Right ventricle myocardium inferior (tissue), 1 donor: ENCODE results near the gene KCP. TPM values are rescaled to one million over a fixed set of nuclear protein-coding genes. Genes with fewer than 3 reads are reported as not detected.
A peak's percentile ranks its signal among the peaks of the same experiment; 100 is the strongest.

ENCODE experiments used
- ATAC-seq: fragments of 200-7000 bp; cut with Tn5 transposase; one replicate; pipeline ENCODE4 v1.9.1; 2020; ENCODE audit warnings: mild to moderate bottlenecking, moderate library complexity
- DNase-seq: peaks from one replicate; pipeline ENCODE4 v3.0.0; 2021; ENCODE audit errors: missing footprints
- intact Hi-C: fragments of 100-400 bp; cut with DNase I; formaldehyde crosslinking; loops from one replicate; pipeline ENCODE4 v1.11.0; 2022
- total RNA-seq: library from RNA; stranded (reverse); fragmentation: NEBNext Ultra II Directional; extraction: Animal tissue kit (Norgen Biotek cat#: 25700); gene quantifications from one replicate; pipeline ENCODE4 v1.2.1, GENCODE V29; 2021
- donor health status: DM: no; HTN: yes; CAD: no; lungs with severe emphysema.

KCP gene
- total RNA-seq, 1 donor from 2014 or later = 0.11 TPM

GRCh38 chr7:128827971-128828711 lies 82.4 kb downstream of the KCP start:
- DNase-seq (peak; percentile 71), ATAC-seq (peak; percentile 55)
- intact Hi-C loops = no loop called here

GRCh38 chr7:128827248-128827958 lies 83.1 kb downstream of the KCP start:
- peak; percentile 48 for ATAC-seq
- intact Hi-C loops = no loop called here
- DNase-seq = peak; percentile 63

- no peak for DNase-seq
- no peak for ATAC-seq
- intact Hi-C loops = no loop called here
These were observed 83.6 kb downstream of the KCP start for GRCh38 chr7:128826916-128827247.

Other genes with a start within 250 kb of the KCP start
- 1.8 TPM for gene GARIN1A, start 238.4 kb downstream of the KCP start, total RNA-seq
- gene CALU, start 171.3 kb downstream of the KCP start, total RNA-seq = 183 TPM
- not detected for gene OPN1SW, start 134.9 kb downstream of the KCP start, total RNA-seq
- 6.3 TPM for gene CCDC136, start 118.7 kb downstream of the KCP start, total RNA-seq
- gene FLNC, start 80.3 kb downstream of the KCP start, total RNA-seq = 905 TPM
- 128 TPM for gene ATP6V1F, start 47.9 kb downstream of the KCP start, total RNA-seq
- 3.3 TPM for gene IRF5, start 27.2 kb upstream of the KCP start, total RNA-seq
- gene TNPO3, start 144.4 kb upstream of the KCP start, total RNA-seq = 36.0 TPM
- gene TSPAN33, start 234.0 kb upstream of the KCP start, total RNA-seq = 14.9 TPM